ENCODE results near the gene FNDC3B.

The FNDC3B gene

DNA sequence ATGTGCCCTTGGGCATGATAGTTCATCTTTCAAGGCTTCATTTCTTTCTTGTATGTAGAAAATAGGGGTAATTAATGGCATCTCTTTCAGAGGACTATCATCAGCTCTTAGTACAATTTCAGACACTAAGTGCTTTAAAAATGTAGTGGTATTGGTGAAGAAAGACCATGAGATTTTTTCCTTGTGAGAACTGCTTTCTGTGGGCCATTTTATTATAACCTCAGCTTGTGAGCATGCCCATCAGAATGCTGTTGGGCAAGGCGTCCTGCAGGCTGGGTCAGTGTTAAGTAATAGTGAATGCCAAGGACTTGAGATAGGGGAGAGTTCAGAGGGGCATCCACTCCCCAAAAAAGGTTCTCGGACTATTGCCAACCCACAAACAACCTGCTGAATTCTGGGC, 221.0 kb downstream of the FNDC3B start:
- TF ChIP-seq POLR2A (IDR thresholded peaks at IDR 0.05; ENCODE audit: low read depth, low read length) = no peak
- DNase-seq (ENCODE audit: insufficient read length, low spot score) (no peak), FAIRE-seq (no peak)

DNA sequence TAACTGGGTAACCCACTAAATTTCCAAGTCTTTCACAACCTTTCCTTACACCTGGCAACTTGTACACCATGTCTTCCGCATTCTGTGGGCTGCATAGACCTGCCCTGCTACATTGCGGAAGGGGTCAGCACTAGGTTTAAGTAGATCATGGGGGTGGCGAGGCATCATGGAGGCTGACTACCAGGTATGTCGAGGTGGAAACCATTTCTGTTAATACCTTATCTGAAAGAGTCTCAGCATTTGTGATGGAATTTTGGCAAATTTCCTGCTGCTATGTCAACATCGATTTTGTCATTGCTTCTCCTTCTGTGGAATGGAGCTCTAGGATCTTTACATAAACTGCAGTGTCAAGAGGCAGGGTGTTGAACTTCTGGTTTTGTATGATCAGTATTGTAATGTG, 221.7 kb downstream of the FNDC3B start:
- DNase-seq (ENCODE audit: insufficient read length, low spot score) (no peak), FAIRE-seq (no peak)
- TF ChIP-seq POLR2A (IDR thresholded peaks at IDR 0.05; ENCODE audit: low read depth, low read length) = no peak

DNA sequence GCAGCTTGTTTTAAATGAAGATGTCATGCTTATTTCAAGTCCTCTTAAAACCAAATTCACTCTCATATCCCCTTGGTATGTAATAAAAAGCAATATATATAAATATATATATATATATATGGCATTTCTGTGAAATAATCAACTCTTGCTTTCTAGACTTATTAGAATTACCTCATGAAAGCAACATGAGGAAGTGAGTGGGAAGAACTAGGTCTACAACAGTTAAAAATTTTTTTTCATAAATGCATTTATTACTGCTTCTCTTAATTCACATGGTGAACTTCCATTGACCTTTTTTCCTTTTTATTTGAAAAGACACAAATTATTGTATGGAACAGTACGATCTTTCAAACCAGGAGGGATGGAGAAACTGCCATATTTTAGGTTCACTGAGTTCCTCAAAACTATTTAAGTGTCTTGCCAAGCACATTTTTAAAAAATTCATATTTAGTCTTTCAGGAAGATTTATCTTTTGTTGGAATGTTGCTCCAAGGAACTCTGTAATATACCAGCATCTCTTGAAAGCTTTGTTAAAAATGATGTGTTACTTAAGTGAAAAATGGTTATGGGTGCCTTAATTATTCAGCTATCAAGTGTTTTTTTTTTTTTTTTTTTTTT, 223.7 kb downstream of the FNDC3B start:
- FAIRE-seq = no peak
- no peak for DNase-seq (ENCODE audit: insufficient read length, low spot score)
- no peak for TF ChIP-seq POLR2A (IDR thresholded peaks at IDR 0.05; ENCODE audit: low read depth, low read length)

DNA sequence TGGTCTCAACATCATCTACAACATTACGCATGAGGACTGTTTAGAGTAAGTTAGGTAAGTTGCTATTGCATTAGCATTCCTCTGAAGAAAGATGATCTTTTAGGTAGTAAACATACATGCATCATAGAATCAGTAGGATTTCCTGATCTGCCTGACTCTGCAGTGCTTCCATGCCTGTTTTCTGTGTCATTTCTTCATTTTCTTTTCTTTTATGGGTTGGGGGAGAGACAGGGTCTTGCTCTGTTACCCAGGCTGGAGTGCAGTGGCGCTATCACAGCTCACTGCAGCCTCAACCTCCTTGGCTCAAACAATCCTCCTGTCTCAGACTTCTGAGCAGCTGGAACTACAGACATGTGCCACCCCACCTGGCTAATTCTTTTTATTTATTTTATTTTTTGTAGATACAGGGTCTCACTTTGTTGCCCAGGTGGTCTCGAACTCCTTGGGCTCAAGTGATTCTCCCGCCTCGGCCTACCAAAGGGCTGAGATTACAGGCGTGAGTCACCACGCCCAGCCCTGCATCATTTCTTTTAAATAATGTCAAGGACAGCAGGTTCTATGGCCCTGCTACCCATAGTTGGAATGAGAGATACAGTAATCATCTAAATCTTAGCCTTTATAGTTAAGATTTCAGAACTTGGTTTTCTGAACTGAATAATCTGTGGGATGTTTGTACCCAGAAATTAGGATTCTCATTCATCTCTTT, 224.6 kb downstream of the FNDC3B start:
- FAIRE-seq = no peak
- no peak for TF ChIP-seq POLR2A (IDR thresholded peaks at IDR 0.05; ENCODE audit: low read depth, low read length)

DNA sequence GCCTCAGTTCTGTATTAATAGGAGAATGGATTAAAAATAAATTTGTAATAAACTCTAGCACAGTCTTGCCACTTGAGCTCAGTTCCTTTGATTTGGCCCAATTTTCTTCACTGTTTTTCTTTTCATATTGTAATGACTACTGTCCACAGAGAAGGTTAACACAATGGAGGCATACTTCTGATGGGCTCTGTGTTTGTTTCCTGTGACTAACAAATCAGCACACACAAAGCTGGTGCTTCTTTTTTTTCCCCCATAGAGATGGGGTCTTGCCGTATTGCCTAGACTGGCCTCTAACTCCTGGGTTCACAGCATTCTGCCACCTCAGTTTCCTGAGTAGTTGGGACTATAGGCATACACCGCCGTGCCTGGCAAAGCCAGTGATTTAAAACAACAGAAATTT, 226.7 kb downstream of the FNDC3B start:
- DNase-seq (ENCODE audit: insufficient read length, low spot score) = no peak
- TF ChIP-seq POLR2A (IDR thresholded peaks at IDR 0.05; ENCODE audit: low read depth, low read length) = no peak
- FAIRE-seq = no peak

More for the DNA sequence above, 224.6 kb downstream of the FNDC3B start:
- DNase-seq (ENCODE audit: insufficient read length, low spot score) = no peak

DNA sequence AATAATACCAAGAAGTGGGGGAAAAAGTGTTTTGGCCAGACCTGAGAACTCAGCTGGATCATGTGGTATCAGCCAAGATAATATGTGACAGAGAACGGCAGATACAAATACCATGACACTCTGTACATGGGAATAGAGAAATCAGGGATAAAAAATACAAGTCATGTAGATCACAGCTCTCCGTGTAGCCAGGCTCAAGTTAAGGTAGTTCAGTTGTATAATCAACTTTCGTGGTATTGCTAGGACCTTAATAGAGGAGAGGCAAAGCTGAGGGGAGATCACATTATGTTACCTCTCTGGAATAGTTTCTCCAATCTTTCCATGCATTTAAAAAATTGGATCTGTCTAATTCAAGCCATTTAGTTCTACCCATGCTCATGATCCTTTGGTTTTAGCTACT, 229.0 kb downstream of the FNDC3B start:
- FAIRE-seq (no peak), DNase-seq (ENCODE audit: insufficient read length, low spot score) (no peak)
- no peak for TF ChIP-seq POLR2A (IDR thresholded peaks at IDR 0.05; ENCODE audit: low read depth, low read length)

DNA sequence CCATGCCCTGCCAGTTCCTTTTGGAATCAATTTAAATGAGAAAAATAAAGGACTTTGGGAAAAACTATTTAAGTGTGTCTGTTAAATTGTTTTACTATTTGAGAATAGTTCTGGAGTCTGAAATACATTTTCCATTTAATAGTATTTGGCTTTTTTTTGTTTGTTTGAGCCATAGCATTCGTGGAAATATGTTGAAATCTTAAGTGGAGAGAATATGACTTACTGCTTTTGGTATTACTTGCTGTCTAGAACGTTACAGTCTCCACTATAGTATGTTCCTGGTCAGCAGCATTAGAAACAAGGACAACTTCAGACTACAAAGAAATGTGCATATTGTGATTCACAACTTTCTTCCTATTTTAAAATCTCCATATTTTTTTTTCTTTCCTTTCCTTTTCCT, 229.5 kb downstream of the FNDC3B start:
- TF ChIP-seq POLR2A (IDR thresholded peaks at IDR 0.05; ENCODE audit: low read depth, low read length) = no peak
- no peak for FAIRE-seq

DNA sequence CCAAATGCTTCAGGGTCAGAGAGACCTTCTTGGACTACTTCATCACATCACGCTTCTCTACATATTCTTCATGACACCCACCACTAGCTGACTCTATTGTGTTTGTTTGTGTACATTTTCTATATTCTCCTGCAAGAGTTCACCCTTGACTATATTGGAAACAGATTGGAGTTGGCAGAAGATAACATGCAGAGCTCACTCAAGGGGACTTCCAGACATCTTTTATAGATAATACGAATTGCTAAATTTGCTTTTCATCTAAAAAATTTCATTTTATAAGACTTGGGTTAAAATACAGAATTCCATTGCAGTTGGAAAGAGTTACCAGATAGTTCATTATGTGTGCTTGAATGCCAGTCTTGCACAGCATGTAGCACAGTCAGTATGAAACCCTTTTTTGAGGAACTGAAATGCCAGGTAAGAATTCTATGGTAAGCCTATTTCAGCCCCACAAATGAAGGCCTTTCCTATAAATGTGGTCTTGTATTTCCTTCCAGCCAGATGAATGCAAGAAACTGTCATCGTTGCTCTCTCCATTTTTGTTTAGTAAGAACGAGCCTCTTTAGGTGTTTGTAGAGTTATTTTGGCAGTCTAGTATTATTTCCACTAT, 231.3 kb downstream of the FNDC3B start:
- no peak for FAIRE-seq
- no peak for DNase-seq (ENCODE audit: insufficient read length, low spot score)

More for the DNA sequence above, 229.5 kb downstream of the FNDC3B start:
- no peak for DNase-seq (ENCODE audit: insufficient read length, low spot score)

DNA sequence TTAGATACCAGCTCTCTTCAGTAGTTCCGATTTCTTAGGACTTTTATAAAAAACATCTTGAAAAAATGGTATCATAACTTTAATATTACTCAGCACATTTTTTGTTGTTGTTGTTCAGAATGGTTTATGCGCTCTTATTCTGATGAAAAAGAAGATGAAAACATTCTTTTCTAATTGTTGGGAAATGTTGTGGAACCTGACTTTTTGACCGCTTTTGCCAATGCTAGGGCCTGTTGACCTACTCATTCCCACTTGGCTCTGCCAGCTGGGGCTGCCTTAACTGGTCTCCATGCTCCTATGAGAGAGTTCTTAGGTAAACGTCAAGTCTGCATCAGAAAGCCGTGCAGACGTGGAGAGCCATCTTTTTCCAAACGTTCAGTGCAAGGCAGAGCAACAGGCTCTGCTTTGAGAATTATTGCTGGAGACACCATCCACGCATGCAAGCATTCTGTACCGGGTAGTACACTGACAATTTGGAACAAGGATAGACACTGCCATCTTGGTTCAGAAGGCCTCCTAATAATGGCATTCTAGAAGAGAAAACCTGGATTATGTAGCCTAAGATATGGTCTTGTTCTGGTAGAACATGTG, 232.1 kb downstream of the FNDC3B start:
- TF ChIP-seq POLR2A (IDR thresholded peaks at IDR 0.05; ENCODE audit: low read depth, low read length) = no peak
- FAIRE-seq = no peak
- DNase-seq (ENCODE audit: insufficient read length, low spot score) = no peak

More for the DNA sequence above, 231.3 kb downstream of the FNDC3B start:
- TF ChIP-seq POLR2A (IDR thresholded peaks at IDR 0.05; ENCODE audit: low read depth, low read length) = no peak

DNA sequence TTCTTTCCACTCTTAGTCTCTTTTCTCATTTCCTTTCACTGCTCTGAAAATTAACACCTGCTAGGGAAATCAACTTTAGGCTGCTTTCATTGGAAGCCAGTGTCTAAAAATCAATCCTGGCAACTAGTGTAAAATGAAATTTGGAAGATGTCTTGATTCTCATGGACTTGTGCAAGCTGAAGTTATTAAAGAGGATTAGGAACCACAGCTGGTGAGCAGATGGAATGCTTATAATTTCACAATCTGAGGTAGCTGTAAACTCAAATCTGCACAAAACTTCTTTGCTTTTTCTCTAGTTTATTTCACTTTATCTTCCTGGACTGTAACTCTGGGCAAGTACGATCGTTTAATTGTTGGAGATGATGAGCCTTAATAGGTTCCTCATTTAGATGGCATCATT, 233.3 kb downstream of the FNDC3B start:
- TF ChIP-seq POLR2A (IDR thresholded peaks at IDR 0.05; ENCODE audit: low read depth, low read length) = no peak
- no peak for DNase-seq (ENCODE audit: insufficient read length, low spot score)

DNA sequence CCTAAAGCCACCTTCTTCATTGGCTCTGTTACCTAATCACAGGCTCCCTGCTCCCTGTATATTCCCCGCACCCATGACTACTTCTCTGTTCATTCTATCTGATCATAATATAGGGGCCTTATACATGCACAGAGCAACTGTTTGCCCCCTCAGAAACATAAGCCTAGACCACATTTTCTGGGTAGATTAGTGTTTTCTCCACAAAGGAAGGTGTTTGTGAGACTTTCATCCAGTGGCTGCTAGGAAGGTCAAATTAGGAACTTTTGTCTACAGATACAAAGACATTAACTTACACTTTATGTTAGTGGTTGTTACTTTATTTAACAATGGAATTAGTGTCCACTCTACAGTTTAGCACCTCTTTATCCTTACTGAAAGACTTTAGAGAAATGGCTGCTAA, 234.0 kb downstream of the FNDC3B start:
- TF ChIP-seq POLR2A (IDR thresholded peaks at IDR 0.05; ENCODE audit: low read depth, low read length) = no peak
- FAIRE-seq (no peak), DNase-seq (ENCODE audit: insufficient read length, low spot score) (no peak)

More for the DNA sequence above, 233.3 kb downstream of the FNDC3B start:
- FAIRE-seq = peak; percentile 33

DNA sequence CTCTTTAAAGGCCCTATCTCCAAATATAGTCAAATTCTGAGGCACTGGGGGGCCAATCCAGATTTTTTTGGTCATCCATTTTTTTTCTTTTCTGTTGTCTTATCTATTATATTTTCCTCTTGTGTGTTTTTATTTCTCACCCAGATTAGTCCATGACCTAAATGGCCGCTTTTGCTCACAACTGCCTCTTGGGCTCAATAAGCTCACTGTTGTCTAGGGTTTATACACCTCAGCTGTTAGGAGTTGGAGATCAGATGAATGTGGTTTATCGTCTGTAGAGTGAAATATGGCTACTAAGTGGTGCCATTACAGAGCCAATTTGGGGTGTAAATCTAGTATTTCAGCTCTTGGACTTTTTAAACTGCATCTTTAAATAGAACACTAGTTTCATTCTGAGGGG, 235.5 kb downstream of the FNDC3B start:
- no peak for DNase-seq (ENCODE audit: insufficient read length, low spot score)
- no peak for FAIRE-seq
- TF ChIP-seq POLR2A (IDR thresholded peaks at IDR 0.05; ENCODE audit: low read depth, low read length) = no peak

DNA sequence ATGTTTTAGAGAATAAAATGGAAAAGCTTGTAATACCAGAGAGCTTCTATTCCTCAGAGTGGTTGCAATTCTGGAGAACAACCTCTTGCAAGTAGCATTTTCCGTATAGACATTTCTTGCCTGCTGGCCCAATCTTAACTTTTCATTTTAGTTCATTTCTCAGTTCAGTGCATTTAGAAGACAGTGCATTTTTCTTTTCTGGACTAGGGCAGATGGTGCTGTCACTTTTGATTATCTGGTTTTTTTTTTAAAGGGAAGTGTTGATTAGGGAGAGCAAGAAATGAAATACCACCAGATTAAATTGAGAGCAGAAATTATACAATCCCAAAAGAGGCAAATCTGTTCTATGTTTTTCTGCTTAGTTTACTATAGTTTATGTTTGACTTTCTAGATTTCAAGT, 236.2 kb downstream of the FNDC3B start:
- TF ChIP-seq POLR2A (IDR thresholded peaks at IDR 0.05; ENCODE audit: low read depth, low read length) = no peak
- FAIRE-seq = no peak
- DNase-seq (ENCODE audit: insufficient read length, low spot score) = no peak

DNA sequence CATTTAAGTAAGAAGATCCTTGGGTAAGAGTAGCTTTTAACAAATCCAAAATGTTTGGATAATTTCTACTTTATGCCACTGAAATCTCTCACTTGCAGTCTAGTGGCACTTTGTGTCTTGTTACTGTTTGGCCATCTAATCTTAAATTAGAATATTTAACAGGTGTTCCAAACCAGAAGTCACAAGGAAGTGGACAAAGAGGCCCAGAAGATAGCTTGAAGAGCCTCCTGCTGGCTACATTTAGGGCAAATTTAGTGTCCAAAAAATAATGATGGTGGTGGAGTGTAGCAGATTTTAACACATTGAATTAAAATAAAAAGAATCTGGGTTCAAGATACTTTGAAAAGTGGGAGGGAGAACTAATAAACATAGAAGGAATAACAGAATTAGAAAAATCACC, 236.7 kb downstream of the FNDC3B start:
- DNase-seq (ENCODE audit: insufficient read length, low spot score) (no peak), FAIRE-seq (no peak)
- no peak for TF ChIP-seq POLR2A (IDR thresholded peaks at IDR 0.05; ENCODE audit: low read depth, low read length)

Measured in H54 (cell line).